ENCODE data around the gene MED16.

MED16 gene

DNA sequence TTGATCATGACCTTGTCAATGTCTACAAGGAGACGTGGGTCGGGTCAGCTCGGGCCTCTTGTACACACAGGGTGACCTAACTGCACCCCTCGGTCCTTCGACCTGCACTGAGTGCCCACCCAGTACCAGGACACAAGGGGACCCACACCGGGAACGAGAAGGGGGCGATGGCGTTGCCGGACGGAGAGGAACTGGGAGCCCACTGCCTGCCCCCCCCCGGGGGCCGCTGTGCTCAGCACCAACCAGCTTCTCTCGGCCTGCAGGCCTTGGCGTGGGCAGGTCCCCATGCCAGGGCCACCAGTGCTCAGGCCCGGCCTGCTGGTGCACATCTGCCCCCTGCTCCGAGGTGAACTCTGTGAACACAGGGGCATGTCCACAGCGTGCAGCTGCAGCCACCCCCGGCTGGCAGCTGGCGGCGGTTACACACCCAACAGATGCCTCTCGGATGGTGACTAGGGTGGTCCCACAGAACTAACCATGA is 19.4 kb downstream of the MED16 start:
- no peak for DNase-seq (ENCODE audit: low read depth in 2 of 2, low spot score in 1 of 2)

DNA sequence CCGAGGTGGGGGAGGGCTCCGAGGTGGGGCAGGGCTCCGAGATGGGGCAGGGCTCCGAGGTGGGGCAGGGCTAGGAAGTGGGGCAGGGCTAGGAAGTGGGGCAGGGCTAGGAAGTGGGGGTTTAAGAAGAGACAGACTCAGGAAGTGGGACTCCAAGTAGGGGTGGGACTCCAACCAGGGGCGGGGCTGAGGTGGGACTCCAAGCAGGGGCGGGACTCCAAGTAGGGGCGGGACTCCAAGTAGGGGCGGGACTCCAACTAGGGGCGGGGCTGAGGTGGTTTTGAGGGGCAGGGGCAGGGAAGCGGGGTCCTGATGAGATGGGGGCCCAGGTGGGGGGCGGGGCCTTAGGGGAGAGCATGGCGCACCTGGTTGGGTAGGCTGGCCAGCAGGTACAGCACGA is 19.9 kb downstream of the MED16 start:
- peak in 1 of 2 donors; percentile 63 for DNase-seq (ENCODE audit: low read depth in 2 of 2, low spot score in 1 of 2)

DNA sequence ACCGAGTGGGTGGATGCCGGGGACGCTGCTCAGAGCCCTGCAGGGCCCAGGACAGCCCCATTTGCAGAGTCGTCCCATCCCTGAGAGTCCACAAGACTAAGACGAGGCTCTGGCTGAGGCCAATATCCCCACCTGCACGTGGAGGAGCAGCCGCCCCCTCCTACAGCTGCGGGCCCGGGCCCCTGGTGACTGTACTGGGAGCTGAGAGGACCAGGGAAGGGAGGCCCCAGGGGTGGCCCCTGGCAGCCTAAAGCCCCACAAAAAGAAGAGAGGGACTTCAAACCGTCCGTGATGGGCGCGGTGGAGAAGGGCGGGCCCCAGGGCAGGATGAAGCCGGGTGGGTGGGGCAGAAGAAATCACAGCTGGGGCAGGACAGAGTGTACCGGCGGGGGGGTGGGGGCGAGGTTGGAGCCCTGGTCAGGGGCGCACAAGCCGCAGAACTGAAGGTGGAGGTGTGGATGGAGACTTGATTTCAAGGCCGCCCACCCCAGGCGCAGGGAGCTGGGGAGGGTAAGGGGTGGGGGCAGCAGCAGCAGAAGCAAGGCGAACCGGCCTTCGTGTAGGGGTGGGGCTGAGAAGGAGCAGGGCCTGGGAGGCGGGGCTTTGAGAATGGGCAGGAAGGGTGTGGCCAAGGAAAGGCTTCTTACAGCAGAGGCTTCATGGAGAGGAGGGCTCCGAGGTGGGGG is 20.6 kb downstream of the MED16 start:
- peak in 1 of 2 donors; percentile 66 for DNase-seq (ENCODE audit: low read depth in 2 of 2, low spot score in 1 of 2)

DNA sequence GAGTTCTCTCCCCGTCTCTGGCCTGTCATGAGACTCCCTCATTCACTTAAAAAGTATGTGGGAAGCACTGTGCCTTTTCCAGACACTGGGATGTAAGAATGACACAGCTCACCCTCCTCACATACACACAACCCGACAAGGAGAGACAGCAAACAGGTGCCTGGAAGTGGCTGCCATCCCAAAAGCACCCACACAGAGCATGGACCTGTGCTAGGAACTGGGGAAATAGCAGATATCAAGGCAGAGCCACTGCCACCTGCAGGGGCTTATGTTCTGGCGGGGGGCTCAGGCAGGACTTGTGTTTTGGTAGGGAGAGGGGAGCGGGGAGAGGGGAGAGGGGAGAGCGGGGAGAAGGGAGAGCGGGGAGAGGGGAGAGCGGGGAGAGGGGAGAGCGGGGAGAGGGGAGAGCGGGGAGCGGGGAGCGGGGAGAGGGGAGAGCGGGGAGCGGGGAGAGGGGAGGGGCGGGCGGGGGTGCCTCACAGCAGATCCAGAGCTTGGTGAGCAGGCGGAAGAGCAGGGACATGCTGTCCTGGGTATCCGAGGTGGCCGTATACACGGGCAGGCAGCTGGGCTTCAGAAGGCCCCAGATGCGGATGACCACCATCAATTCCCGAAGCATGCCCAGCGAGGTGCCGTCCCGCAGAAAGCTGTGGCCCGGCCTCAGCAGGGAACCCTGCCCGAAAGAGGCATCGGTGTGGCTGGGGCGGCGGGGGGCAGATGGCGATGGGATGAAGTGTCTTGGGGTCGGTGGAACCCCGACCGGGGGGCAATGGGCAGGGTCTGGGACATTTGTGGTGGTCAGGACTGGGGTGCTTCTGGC is 21.3 kb downstream of the MED16 start:
- DNase-seq (ENCODE audit: low read depth in 2 of 2, low spot score in 1 of 2): no peak

DNA sequence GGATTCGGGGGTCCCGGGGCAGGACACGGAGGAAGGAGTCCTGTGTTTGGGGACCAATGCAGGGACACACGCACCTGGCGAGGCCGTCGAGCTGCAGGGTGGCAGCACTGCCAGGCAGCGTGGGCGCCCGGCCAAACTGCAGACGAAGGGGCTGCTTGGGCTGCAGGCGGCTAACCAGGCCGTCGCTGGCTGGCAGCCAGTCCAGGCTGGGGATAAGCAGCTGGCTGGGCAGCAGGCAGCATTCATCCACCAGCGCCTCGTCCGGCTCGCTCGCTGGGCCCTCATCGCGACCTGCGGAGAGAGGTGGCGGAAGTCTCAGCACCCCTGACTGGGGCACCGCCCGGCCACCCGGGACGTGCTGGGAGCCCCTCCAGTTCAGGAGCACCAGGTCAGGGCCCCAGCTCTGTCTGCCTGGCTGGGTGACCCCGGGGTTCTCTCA is 22.0 kb downstream of the MED16 start:
- no peak for DNase-seq (ENCODE audit: low read depth in 2 of 2, low spot score in 1 of 2)

DNA sequence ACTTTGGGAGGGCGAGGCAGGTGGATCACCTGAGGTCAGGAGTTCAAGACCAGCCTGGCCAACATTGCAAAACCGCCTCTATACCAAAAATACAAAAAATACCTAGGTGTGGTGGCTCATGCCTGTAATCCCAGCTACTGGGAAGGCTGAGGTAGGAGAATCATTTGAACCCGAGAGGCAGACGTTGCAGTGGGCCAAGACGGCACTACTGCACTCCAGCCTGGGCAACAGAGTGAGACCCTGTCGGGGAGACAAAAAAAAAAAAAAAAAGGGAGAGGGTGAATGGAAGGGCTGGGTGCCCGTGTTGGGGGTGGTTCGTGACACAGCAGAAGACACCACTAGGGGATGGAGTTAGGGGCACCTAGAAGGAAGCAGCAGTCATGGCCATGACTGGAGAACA is 22.7 kb downstream of the MED16 start:
- no peak for DNase-seq (ENCODE audit: low read depth in 2 of 2, low spot score in 1 of 2)

DNA sequence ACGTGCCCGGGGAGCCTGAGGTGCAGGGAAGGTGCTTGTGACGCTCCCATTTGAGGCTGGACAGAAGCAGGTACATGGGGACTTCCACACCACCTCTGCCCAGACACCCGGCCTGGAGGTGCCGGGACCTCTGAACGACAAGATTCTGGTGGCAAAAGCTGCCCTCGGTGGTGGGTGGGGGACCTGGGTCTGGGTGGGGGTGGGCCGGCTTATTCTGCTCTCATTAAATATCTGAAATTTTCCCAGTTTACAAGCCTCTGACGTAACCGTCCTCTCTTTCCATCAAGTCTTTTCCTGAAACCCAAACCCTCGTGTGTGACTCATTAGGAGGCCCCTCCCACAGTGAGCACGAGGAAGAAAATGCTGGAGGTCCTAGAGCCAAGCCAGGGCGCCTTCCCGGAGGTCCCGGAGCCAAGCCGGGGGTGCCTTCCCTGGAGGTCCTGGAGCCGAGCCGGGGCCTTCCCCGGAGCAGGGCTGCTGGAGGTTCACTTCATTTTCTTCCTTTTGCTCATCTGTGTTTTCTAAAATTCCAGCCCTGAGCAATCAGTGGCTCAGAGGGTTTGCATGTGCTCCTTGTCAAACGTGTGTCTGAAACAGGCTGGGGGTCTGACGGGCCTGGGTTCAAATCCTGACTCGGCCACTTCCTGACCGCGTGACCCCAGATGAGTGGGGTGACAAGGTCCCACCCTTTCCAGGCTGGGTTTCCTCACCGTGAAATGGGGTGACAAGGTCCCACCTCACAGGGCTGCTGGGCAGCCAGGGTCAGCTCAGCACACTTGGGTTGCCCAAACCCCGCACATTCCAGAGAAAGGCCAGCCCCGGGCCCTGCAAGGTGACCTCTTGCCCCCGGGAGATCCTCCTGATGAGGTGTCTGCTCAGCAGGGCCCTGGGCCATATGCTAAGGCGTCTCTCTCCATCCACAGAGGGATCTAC is 23.5 kb downstream of the MED16 start:
- no peak for DNase-seq (ENCODE audit: low read depth in 2 of 2, low spot score in 1 of 2)

DNA sequence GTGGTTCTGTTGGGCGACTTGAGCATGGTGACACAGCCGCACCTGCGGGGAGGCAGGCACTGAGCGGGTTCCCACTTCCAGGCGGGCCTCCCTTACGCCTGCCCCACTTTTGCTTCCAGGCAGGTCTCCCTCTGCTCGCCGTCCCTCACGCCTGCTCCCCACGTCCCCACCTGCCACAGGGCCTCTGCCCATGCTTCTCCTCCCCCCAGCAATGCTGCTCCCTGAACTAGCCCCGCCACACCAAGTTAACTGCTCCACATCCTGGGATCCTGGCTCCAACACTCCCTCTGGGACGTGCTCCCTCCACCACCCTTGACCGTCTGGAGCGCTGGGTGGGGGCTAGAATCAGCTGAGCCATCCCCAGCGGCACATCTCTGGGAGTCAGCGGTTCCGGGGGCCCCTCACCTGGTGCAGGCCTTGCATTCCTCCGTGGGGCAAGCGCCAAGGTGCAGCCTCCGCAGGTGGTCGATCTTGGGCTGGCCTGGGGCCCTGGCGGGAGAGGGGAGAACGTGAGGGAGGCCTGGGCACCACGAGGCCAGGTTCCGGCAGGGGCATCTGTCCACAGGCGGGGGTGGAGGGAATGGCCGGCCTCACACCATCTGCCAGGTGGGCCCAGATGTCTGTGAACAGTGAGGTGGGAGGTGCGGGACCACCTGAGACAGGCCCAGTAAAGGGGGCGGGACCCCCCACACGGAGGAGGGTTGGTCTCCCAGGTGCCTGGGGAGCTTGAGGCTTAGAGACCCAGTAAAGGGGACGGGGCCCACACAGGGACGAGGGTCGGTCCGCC is 24.3 kb downstream of the MED16 start:
- DNase-seq (ENCODE audit: low read depth in 2 of 2, low spot score in 1 of 2): no peak

DNA sequence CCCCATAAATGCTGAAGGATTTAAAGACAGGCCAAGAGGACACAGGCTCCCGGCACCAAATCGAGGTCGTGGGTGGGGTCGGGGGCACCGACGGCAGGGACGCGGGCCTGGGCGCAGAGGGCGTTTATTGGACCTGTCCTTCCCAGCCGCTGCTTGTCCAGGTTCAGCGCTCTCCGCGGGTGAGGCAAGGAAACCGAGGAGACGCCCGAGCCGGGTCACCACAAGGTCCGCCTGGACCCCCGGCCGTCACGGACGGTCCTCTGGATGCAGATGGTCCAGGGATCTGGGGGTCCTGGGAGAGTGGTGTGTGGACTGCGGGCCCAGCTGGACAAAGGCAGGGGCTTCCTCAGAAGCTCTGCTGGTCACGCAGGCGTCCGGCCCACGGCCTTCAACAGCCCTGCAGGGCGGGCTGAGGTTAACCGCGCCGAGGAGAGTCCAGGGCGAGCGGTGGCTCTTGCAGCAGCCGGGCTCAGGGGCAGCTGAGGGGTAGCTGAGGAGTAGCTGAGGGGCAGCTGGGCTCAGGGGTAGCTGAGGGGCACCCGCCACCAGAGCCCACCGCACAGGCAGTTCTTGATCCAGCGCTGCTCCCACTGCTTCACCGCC is 25.0 kb downstream of the MED16 start:
- no peak for DNase-seq (ENCODE audit: low read depth in 2 of 2, low spot score in 1 of 2)

DNA sequence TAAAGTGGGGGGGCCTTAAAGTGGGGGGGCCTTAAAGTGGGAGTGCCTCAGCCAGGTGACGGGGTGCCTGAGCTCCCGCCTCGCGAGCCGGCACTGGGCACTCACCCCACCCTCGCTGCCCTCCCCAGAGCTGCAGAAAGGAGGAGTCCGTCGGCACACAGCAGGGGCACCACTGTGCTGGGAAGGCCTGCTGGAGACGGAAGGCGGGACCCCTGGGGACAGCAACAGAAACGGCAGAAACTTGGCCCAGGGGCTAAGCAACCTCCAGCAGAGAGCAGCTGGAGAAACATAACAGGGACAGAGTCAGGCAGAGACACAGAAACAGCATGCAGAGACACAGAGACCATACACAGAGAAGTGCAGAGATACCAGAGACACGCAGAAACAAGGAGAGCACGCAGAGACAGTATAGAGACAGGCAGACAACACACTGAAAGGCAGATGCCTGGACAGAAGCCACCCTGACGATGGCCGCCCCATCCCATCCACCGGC is 25.6 kb downstream of the MED16 start:
- DNase-seq (ENCODE audit: low read depth in 2 of 2, low spot score in 1 of 2): no peak

DNA sequence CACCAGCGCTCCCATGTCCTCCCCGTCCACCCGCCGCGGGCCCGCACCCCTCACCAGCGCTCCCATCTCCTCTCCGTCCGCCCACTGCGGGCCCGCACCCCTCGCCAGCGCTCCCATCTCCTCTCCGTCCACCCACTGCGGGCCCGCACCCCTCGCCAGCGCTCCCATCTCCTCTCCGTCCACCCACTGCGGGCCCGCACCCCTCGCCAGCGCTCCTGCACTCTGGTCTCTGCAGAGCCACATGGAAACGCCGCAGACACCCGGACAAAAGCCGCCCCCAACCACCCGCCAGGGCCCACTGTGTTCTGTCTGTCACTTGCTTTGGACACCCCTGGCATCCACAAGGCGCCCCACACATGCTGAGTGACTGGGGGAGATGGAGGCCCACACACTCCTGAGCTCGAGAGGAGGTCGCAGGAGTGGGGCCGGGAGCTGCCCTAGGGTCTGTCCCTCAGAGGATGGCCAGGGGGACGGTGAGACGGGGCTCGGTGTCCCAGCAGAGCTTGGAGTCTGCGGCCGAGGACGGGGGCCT is 26.2 kb downstream of the MED16 start:
- DNase-seq (ENCODE audit: low read depth in 2 of 2, low spot score in 1 of 2): no peak

DNA sequence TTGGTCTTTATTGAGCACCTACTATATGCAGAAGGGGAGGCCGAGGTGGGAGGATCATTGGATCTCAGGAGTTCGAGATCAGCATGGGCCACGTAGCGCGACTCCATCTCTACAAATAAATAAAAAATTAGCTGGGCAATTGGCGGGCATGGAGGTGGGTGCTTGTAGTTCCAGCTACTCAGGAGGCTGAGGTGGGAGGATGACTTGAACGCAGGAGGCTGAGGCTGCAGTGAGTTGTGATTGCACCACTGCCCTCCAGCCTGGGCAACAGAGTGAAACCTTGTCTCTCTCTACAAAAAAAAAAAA is 29.7 kb downstream of the MED16 start:
- no peak for DNase-seq (ENCODE audit: low read depth in 2 of 2, low spot score in 1 of 2)

DNA sequence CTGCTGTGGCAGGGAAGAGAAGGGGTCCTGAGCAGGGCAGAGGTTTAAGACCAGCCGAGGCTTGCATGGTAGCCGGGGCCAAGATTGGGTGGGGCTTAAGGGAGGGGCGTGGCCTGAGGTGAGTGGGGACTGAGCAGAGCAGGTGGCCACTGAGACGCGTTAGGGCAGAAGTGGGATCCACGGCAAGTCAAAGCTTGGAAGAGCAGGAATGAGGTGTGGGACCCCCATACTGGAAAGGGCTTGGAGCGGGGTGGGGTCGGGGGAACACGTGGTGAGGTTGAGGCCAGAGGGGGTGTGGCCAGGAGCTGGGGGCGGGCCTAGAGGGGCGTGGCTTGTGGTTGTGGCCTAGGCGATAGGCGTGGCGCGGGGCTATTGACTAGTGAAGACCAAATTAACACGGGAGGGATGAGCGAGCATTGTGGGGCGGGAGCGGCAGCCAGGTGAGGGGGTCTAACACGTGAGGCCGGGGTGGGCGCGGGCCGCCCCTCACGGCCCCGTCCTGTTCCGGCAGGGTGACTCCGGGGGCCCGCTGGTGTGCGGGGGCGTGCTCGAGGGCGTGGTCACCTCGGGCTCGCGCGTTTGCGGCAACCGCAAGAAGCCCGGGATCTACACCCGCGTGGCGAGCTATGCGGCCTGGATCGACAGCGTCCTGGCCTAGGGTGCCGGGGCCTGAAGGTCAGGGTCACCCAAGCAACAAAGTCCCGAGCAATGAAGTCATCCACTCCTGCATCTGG is 30.2 kb downstream of the MED16 start:
- peak in 1 of 2 donors; percentile 67 for DNase-seq (ENCODE audit: low read depth in 2 of 2, low spot score in 1 of 2)

DNA sequence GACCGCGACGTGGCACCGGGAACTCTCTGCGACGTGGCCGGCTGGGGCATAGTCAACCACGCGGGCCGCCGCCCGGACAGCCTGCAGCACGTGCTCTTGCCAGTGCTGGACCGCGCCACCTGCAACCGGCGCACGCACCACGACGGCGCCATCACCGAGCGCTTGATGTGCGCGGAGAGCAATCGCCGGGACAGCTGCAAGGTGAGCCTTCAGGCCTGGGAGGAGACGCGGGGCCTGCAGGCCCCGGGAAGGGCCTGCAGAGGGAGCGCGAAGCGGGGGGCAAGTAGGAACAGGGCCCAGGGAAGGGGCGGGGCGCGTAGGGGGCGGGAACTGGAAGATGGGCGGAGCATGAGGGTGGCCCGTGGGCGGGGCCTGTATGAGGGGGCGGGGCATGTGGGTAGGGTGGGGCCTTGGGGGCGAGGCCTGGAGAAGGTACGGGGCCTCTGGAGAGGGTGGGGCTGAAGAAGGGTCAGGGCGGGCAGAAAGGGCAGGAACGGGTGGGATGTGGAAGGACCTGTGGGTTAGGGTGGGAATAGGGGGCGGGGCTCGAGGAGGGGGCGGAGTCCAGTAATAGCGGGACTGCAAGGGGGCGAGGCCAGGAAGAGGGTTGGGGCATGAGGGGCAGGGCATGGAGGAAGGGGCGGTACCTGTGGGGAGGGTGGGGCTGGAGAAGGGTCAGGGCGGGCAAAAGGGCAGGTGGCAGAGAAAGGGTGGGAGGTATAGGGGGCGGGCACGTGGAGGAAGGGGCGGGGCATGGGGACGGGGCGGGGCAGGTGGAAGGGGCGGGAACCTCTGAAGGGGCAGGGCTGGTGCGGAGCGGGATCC is 31.0 kb downstream of the MED16 start:
- DNase-seq (ENCODE audit: low read depth in 2 of 2, low spot score in 1 of 2): peak in 1 of 2 donors; percentile 57

DNA sequence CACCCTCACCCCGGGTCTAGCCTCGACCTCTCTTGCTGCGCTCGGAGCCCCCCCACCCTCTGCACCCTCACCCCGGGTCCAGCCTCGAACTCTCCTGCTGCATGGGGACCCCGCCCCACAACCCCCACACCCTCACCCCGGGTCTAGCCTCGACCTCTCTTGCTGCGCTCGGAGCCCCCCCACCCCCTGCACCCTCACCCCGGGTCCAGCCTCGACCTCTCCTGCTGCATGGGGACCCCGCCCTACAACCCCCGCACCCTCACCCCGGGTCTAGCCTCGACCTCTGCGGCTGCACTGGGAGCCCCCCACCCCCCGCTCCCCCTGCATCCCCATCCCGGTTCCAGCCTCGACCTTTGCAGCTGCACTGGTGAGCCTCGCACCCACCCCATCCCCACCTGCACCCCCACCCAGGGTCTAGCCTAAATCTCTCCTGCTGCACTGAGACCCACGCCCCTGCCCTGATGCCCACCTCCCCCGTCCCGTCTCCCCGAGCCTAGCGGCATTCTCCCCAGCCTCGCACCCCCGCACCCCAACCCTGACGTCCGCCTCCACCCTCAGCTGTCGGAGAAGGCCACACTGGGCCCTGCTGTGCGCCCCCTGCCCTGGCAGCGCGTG is 31.7 kb downstream of the MED16 start:
- DNase-seq (ENCODE audit: low read depth in 2 of 2, low spot score in 1 of 2): no peak

DNA sequence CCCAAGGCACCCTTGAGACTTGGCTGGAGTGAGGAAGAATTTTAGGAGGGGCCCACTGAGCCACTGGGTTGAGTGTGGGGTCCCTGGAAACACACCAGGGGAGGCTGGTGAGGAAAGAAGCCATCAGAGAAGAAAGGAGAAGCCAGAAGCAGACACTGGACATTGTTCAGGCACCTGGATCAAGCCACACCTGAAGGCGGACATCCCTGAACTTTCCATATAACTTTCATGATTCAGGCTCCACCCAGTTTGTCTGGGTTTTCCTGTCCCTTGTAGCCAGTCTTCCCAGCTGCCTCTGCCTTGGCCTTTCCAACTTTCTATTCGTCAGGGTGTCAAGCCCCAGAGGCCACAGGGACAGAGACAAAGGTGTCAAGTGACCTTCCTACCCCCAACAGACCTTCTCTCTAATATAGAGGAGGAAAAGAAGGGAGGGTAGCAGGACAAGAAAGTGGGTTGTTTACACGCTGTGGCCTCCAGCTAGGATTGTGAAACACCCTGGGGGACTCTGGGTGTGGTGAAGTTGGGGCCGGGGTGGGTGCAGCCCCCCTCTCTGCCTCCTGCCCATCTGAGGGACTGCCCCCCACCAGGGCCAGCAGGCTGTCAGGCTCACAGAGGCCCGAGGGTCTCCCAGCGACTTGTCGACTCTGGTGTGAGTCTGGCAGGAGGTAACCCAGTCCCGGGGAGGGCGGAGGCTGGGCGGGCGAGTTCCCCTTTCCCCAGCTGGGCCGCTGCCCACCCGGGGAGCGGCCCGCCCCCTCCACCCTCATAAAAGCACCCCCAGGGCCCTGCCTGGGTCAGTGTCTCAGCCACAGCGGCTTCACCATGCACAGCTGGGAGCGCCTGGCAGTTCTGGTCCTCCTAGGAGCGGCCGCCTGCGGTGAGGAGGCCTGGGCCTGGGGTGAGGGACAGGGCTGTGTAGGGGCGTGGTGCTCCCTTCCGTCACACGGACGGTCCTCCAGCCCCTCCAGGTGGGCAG is 33.8 kb downstream of the MED16 start, which contains the start of gene CFD:
Gene CFD (plus strand): TSS at position 797 of the 976 bp plus-strand sequence. CDS start 26 bp downstream, at position 823.
- DNase-seq (ENCODE audit: low read depth in 2 of 2, low spot score in 1 of 2): no peak

DNA sequence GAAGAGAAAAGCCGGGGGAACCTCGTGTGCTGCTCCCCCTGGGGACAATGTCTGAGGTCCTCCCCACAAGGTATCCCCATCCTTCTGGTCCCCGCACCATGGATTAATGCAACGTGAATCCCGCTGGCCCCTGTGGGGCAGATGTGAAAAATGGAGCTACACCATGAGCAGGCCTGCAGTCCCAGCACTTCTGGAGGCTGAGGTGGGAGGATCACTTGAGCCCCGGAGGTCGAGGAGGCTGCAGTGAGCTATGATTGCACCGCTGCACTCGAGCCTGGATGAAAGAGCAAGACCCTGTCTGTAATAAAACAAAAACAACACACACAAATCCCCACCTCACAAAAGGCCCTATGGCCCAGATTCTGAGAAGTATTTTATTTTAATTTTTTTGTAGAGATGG is 34.7 kb downstream of the MED16 start:
- DNase-seq (ENCODE audit: low read depth in 2 of 2, low spot score in 1 of 2): no peak
